GM18909 (cell line): Measurements from ENCODE around the gene ZNF750.

Experiments
- ATAC-seq: cut with Tn5 transposase; IDR thresholded peaks from one replicate; pipeline ENCODE4 v1.9.1; 2021; ENCODE audit warnings: mild to moderate bottlenecking; ENCODE audit not compliant: unreplicated experiment, poor library complexity

Gene ZNF750

GRCh38 chr17:82873521-82873920 is 33.7 kb upstream of the ZNF750 start:
- no peak for ATAC-seq

- ATAC-seq, result no peak
Observed at GRCh38 chr17:82872591-82873520, 33.0 kb upstream of the ZNF750 start.

GRCh38 chr17:82871776-82872561 is 32.1 kb upstream of the ZNF750 start:
- ATAC-seq, result no peak

DNA sequence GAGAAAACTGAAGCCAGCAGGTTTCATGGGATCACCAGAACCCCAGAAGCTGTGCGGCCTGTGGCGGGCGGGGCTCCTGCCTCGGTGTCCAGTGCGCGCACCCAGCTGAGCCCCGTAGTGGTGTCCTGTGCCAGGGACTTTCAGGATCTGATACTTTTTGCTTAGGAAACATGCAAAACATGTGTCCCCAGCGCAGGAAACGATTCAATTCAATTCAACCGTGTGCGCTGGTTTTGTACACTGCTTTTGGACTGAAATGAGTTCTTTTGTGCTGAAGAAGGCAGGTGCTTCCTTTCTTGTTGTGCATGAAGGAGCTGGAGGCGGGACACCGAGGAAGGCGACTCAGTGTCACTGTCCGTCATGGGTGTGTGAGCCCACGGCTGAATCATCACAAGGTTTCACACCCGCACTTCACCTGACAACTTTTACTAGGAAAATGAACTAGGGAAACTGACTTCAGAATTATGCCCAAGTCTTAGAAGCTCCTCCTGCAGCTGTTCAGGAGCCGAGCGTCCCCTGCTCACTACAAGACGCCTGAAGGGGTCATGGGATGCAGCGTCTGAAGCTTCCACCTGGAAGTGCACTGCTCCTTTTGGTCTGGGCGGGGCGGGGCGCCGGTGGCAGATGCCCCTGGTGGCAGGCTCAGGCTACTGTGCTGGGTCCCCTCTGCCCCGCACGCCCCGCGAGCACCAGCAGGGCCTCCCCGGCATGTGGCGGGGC is 31.4 kb upstream of the ZNF750 start:
- peak; percentile 70 for ATAC-seq

- no peak for ATAC-seq
Observed at GRCh38 chr17:82870541-82870940, 30.7 kb upstream of the ZNF750 start.

GRCh38 chr17:82870091-82870491 is 30.3 kb upstream of the ZNF750 start:
- no peak for ATAC-seq

DNA sequence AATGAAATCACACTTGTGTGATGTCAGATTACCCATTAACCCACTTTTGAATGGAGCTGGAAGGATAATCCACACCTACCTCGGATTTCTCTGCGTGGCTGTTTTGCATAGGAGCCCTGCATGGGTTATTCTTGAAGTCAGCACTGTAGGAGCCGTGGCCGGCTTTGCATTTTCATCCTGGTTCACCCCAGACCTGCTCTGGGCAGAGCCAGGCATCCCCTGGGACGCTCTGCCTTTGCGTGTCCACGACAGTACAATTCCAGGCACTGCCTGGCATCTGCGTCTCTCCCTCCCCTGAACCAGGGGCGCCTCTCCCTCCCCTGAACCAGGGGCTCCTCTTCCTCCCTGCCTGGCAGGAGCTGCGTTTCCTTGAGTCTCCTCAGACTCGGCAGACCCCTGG is 29.7 kb upstream of the ZNF750 start:
- no peak for ATAC-seq

GRCh38 chr17:82868715-82869131 is 28.9 kb upstream of the ZNF750 start:
- no peak for ATAC-seq

- no peak for ATAC-seq
Observed at GRCh38 chr17:82867763-82868325, 28.0 kb upstream of the ZNF750 start.

GRCh38 chr17:82866590-82867191 is 26.9 kb upstream of the ZNF750 start:
- no peak for ATAC-seq

GRCh38 chr17:82865774-82866395 is 26.1 kb upstream of the ZNF750 start:
- no peak for ATAC-seq

GRCh38 chr17:82865274-82865673 is 25.5 kb upstream of the ZNF750 start:
- no peak for ATAC-seq

DNA sequence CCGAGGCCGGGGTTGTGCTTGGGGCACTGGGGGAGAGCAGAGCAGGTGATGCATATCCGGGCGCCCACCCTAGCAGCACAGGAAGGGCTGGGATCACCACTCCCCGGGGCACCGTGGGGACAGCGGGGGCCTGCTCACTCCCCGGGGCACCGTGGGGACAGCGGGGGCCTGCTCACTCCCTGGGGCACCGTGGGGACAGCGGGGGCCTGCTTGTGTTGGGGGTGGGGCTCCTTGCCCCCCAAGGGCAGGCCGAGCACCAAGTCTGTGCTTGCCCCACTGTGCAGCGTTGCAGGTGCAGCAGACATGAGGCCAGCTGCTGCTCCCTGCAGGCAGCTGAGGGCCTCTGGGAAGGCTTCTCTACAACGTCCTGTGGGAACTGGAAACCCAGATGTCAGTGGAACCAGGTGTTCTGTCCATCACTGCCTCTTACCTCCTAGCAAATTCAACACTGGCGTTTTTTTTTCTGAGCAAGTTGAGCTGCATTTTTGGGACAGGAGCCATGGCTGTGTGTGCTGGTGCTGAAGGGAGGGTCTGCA is 25.0 kb upstream of the ZNF750 start:
- ATAC-seq, result no peak

GRCh38 chr17:82863941-82864712 is 24.3 kb upstream of the ZNF750 start:
- ATAC-seq, result peak; percentile 69

DNA sequence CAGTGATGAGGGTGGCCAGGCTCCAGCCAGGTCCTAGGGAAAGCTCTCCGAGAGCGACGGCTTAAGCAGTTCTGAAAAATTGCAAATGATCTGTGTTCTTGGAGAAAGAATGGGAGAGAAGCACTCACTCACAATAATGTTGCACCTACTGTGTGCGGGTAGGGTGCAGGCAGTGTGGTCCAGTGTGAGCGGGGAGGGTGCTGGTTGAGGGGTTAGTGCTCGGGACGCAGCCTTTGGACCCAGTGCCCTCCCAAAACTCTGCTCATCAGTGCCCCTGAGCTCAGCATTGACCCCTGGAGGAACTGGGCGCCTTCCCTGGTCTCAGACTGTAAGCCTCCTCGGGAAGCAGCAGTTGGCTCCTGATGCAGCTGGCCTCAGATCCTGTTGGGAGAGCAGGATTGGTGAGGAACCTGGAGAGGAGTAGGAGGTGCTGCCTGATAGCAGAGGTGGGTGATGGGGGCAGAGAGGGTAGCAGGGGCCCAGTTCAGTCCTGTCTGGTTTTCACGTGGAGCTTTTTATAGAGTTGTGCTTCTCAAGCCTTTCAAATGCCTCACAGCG is 23.6 kb upstream of the ZNF750 start:
- ATAC-seq, result no peak

- no peak for ATAC-seq
Observed at GRCh38 chr17:82862737-82863382, 23.0 kb upstream of the ZNF750 start.

- no peak for ATAC-seq
Observed at GRCh38 chr17:82862191-82862590, 22.4 kb upstream of the ZNF750 start.

- ATAC-seq, result no peak
Observed at GRCh38 chr17:82861393-82861775, 21.6 kb upstream of the ZNF750 start.
